Measurements from ENCODE around the gene ELOVL5.

Gene ELOVL5

DNA sequence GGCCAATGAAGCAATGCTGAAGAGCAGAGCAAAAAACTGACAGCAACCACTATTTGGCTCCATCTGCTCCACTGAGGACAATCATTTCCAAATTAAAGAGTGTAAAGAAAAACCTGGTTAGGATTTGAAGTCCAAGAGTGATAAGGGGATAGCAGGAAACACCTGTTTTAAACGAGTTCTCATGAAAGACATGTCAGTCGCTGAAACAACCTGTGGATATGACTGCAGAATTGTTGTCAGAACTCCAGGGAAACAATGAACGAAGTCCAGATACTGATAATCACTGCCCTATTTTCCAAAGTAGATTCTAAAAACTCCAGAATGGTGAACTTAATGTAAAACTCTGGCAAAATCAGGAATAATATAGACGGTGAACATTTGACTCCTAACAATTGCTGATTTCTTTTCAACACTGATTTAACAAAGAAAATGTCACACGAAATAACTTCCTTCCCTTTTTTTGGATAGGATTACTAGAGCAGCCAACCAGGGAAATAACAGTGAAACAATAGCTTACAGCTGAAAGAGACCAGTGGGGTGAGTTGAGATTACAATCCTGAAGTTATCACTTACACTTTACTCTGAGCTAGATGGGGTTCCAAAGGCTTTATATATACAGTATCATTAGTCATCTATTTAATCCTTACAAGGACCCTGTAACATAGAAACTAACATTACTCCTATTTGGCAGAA lies 83.7 kb downstream of the ELOVL5 start:
- Histone ChIP-seq H3K9ac (ENCODE audit: low read depth, low read length, poor library complexity, severe bottlenecking) (no peak overlapping the region), H3F3A (ENCODE audit: low read depth) (no peaks in the 10 kb centered on the region), H2AFZ (ENCODE audit: low read length) (no peak overlapping the region), H3K9me2 (replicated peaks; ENCODE audit: low read depth, low read length) (no peaks in the 10 kb centered on the region), H3K27me3 (ENCODE audit: insufficient read depth, low read length, poor library complexity, severe bottlenecking) (no peaks in the 10 kb centered on the region), H3K9me3 (ENCODE audit: insufficient read depth, low read depth, low read length) (no peaks in the 10 kb centered on the region), H3K4me1 (ENCODE audit: insufficient read depth, low read length, poor library complexity, severe bottlenecking) (no peaks in the 10 kb centered on the region), H3K79me2 (ENCODE audit: insufficient read depth, low read length) (0 out of 2 replicates have a peak, but pooled peaks cover 4% of the 10 kb centered on the region), H4K20me1 (ENCODE audit: insufficient read depth, low read length, poor library complexity, severe bottlenecking) (peaks cover 4% of the 10 kb centered on the region), H3K4me2 (ENCODE audit: low read depth, low read length, poor library complexity, severe bottlenecking) (no peak overlapping the region), H3K36me3 (ENCODE audit: insufficient read depth, low read length) (peaks cover 93% of the 10 kb centered on the region), H3K4me3 (ENCODE audit: low read length, poor library complexity, severe bottlenecking) (no peak overlapping the region)
- no peak for TF ChIP-seq EZH2phosphoT487 (IDR thresholded peaks at IDR 0.05; ENCODE audit: borderline replicate concordance)
- TF ChIP-seq, protein P1, sequence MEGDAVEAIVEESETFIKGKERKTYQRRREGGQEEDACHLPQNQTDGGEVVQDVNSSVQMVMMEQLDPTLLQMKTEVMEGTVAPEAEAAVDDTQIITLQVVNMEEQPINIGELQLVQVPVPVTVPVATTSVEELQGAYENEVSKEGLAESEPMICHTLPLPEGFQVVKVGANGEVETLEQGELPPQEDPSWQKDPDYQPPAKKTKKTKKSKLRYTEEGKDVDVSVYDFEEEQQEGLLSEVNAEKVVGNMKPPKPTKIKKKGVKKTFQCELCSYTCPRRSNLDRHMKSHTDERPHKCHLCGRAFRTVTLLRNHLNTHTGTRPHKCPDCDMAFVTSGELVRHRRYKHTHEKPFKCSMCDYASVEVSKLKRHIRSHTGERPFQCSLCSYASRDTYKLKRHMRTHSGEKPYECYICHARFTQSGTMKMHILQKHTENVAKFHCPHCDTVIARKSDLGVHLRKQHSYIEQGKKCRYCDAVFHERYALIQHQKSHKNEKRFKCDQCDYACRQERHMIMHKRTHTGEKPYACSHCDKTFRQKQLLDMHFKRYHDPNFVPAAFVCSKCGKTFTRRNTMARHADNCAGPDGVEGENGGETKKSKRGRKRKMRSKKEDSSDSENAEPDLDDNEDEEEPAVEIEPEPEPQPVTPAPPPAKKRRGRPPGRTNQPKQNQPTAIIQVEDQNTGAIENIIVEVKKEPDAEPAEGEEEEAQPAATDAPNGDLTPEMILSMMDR (conservative IDR thresholded peaks at IDR 0.05; ENCODE audit: low read length): no peak

DNA sequence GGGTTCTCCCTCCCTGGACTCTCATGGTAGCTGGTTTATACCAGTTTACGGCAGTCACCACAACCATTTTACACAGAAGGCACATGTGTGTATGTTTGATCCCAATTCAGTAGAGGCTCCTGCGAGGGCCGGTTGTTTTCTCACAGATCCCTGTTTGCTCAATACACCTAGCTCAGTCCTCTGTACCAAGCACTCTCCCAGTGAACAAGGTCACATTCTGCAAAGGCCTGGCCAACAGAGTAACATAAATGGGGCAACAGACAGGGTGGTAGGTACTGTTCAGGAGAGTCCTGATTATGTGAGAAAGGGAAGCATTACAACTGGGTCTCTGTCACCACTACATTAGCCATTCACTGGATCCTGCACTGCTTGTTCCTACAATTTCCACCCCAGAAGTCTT lies 84.4 kb downstream of the ELOVL5 start:
- Histone ChIP-seq H3F3A (ENCODE audit: low read depth) (no peaks in the 10 kb centered on the region), H4K20me1 (ENCODE audit: insufficient read depth, low read length, poor library complexity, severe bottlenecking) (peaks cover 4% of the 10 kb centered on the region), H3K9ac (ENCODE audit: low read depth, low read length, poor library complexity, severe bottlenecking) (no peak overlapping the region), H3K27me3 (ENCODE audit: insufficient read depth, low read length, poor library complexity, severe bottlenecking) (no peaks in the 10 kb centered on the region), H3K4me1 (ENCODE audit: insufficient read depth, low read length, poor library complexity, severe bottlenecking) (no peaks in the 10 kb centered on the region), H3K9me3 (ENCODE audit: insufficient read depth, low read depth, low read length) (no peaks in the 10 kb centered on the region), H3K9me2 (replicated peaks; ENCODE audit: low read depth, low read length) (no peaks in the 10 kb centered on the region), H3K4me2 (ENCODE audit: low read depth, low read length, poor library complexity, severe bottlenecking) (no peak overlapping the region), H2AFZ (ENCODE audit: low read length) (no peak overlapping the region), H3K79me2 (ENCODE audit: insufficient read depth, low read length) (0 out of 2 replicates have a peak, but pooled peaks cover 4% of the 10 kb centered on the region), H3K4me3 (ENCODE audit: low read length, poor library complexity, severe bottlenecking) (no peak overlapping the region), H3K36me3 (ENCODE audit: insufficient read depth, low read length) (peaks cover 93% of the 10 kb centered on the region)
- no peak for TF ChIP-seq EZH2phosphoT487 (IDR thresholded peaks at IDR 0.05; ENCODE audit: borderline replicate concordance)
- TF ChIP-seq, protein P1 (conservative IDR thresholded peaks at IDR 0.05; ENCODE audit: low read length): no peak

DNA sequence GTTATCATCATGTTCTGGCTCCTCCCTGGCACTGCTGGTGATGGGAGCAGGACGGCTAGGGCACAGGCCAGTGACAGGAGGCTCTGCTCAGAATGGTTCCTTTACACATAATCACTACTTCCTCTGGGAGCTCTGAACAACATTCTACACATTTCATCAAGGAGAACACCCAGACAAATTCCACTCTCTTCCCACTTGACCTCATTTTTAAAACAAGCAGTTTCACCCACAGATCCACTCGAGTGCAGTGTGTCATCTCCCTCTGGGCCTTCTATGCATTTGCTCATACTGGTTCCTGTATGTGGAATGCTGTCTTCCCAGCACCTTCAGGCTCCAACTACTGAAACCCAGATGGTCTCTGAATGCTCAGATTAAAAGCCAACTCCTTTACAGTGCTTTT lies 84.8 kb downstream of the ELOVL5 start:
- Histone ChIP-seq H3K4me3 (ENCODE audit: low read length, poor library complexity, severe bottlenecking) (no peak overlapping the region), H3K9me2 (replicated peaks; ENCODE audit: low read depth, low read length) (no peaks in the 10 kb centered on the region), H3K4me2 (ENCODE audit: low read depth, low read length, poor library complexity, severe bottlenecking) (no peak overlapping the region), H3K79me2 (ENCODE audit: insufficient read depth, low read length) (0 out of 2 replicates have a peak, but pooled peaks cover 4% of the 10 kb centered on the region), H3K27me3 (ENCODE audit: insufficient read depth, low read length, poor library complexity, severe bottlenecking) (no peaks in the 10 kb centered on the region), H3K36me3 (ENCODE audit: insufficient read depth, low read length) (peaks cover 93% of the 10 kb centered on the region), H3K4me1 (ENCODE audit: insufficient read depth, low read length, poor library complexity, severe bottlenecking) (no peaks in the 10 kb centered on the region), H4K20me1 (ENCODE audit: insufficient read depth, low read length, poor library complexity, severe bottlenecking) (peaks cover 4% of the 10 kb centered on the region), H3K9ac (ENCODE audit: low read depth, low read length, poor library complexity, severe bottlenecking) (no peak overlapping the region), H3F3A (ENCODE audit: low read depth) (no peaks in the 10 kb centered on the region), H2AFZ (ENCODE audit: low read length) (no peak overlapping the region), H3K9me3 (ENCODE audit: insufficient read depth, low read depth, low read length) (no peaks in the 10 kb centered on the region)
- TF ChIP-seq EZH2phosphoT487 (IDR thresholded peaks at IDR 0.05; ENCODE audit: borderline replicate concordance): no peak

Measured in Loucy (cell line).